HEK293 (cell line): Measurements from ENCODE around the gene CPM.

ENCODE experiments used
- BCL11A ChIP-seq: fragments of 450-650 bp; formaldehyde crosslinking; IDR thresholded peaks from 2 replicates; pipeline ENCODE4 v1.5.1; 2016; ENCODE audit warnings: low read depth, missing biosample characterization, missing genetic modification characterization
- CTCF ChIP-seq: fragments of 450-650 bp; formaldehyde crosslinking; IDR thresholded peaks from 2 replicates; pipeline ENCODE4 v1.5.1; 2016; ENCODE audit warnings: missing biosample characterization, missing genetic modification characterization
- PBX3 ChIP-seq: sonication (generic); formaldehyde crosslinking; IDR thresholded peaks from 2 replicates; pipeline ENCODE4 v1.8.1; 2022; ENCODE audit warnings: mild to moderate bottlenecking, moderate library complexity, missing genetic modification reagents
- REST ChIP-seq: fragments of 450-650 bp; formaldehyde crosslinking; IDR thresholded peaks from 2 replicates; pipeline ENCODE4 v1.5.1; 2016; ENCODE audit warnings: missing biosample characterization, missing genetic modification characterization
- ZBTB11 ChIP-seq: fragments of 450-650 bp; formaldehyde crosslinking; conservative IDR thresholded peaks from 2 replicates; pipeline ENCODE4 v1.5.1; 2016; ENCODE audit warnings: low read depth, missing biosample characterization, missing genetic modification characterization
- ZNF24 ChIP-seq: fragments of 450-650 bp; formaldehyde crosslinking; IDR thresholded peaks from 2 replicates; pipeline ENCODE4 v1.5.1; 2016; ENCODE audit warnings: missing biosample characterization, missing genetic modification characterization
- ZNF513 ChIP-seq: fragments of 450-650 bp; IDR thresholded peaks from 2 replicates; pipeline ENCODE4 v1.5.1; 2018; ENCODE audit warnings: missing biosample characterization, missing genetic modification characterization
- TF ChIP-seq, protein P1 (sequence below): fragments of 450-650 bp; formaldehyde crosslinking; IDR thresholded peaks from 2 replicates; pipeline ENCODE4 v1.5.1; 2016; ENCODE audit warnings: missing biosample characterization, missing genetic modification characterization, borderline replicate concordance

DNA sequence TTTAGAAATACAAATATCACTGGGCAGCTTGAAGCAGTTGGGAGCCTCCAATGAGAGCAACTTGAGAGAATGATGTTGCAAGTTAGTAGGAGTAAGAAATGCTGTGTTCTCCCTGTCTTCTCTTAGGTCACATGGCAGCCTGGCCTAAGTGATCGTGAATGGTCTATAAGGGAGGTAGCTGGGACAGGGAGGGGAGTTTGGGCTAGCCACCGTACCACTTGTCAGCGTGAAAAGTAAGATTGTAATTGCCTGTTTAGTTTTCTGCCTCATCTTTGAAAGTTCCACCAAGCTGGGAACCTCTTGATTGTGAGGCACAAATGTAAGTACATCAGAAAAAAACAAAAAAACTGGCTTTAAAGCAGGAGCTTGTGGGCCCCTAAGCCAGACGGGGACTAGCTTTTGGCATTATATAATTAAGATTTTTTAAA is 88.6 kb downstream of the CPM start:
- TF ChIP-seq ZNF513: no peak
- TF ChIP-seq, protein P1, sequence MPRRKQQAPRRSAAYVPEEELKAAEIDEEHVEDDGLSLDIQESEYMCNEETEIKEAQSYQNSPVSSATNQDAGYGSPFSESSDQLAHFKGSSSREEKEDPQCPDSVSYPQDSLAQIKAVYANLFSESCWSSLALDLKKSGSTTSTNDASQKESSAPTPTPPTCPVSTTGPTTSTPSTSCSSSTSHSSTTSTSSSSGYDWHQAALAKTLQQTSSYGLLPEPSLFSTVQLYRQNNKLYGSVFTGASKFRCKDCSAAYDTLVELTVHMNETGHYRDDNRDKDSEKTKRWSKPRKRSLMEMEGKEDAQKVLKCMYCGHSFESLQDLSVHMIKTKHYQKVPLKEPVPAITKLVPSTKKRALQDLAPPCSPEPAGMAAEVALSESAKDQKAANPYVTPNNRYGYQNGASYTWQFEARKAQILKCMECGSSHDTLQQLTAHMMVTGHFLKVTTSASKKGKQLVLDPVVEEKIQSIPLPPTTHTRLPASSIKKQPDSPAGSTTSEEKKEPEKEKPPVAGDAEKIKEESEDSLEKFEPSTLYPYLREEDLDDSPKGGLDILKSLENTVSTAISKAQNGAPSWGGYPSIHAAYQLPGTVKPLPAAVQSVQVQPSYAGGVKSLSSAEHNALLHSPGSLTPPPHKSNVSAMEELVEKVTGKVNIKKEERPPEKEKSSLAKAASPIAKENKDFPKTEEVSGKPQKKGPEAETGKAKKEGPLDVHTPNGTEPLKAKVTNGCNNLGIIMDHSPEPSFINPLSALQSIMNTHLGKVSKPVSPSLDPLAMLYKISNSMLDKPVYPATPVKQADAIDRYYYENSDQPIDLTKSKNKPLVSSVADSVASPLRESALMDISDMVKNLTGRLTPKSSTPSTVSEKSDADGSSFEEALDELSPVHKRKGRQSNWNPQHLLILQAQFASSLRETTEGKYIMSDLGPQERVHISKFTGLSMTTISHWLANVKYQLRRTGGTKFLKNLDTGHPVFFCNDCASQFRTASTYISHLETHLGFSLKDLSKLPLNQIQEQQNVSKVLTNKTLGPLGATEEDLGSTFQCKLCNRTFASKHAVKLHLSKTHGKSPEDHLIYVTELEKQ (tag by site-specific recombination): no peak
- TF ChIP-seq BCL11A: no peak
- TF ChIP-seq CTCF (tag by site-specific recombination): no peak
- no peak for TF ChIP-seq REST (tag by site-specific recombination)
- no peak for TF ChIP-seq ZBTB11 (tag by site-specific recombination)
- no peak for TF ChIP-seq PBX3
- TF ChIP-seq ZNF24: no peak
